TTC549 (cell line): ENCODE measurements around the gene YLPM1.
A peak's percentile ranks its signal among the peaks of the same experiment; 100 is the strongest.

Source experiments
- FAIRE-seq: peaks from 2 replicates; lab custom pipeline; 2012; peaks lifted over from hg19 to GRCh38; lab: Jason Lieb, UNC

The YLPM1 gene

DNA sequence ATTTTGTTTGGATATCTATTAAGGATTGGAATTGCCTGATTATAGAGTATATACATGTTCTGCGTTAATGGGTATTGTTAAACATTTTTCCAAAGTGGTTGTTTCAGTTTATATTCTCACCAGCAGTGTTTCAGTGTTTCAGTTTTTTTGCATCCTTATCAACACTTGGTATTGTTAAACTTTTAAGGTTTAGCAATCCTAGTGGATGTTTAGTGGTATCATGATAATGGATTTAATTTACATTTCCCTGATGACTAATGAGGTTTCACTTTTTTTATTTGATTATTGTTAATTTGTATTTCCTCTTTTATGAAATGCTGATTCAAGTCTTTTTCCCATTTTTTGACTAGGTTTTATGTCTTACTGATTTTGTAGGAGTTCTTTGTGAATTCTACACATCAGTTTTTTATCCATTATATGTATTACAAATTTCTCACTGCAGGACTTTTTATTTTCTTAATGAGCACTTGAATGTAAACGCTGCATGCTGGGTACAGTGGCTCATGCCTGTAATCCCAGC lies 23.7 kb downstream of the YLPM1 start:
- no peak for FAIRE-seq

DNA sequence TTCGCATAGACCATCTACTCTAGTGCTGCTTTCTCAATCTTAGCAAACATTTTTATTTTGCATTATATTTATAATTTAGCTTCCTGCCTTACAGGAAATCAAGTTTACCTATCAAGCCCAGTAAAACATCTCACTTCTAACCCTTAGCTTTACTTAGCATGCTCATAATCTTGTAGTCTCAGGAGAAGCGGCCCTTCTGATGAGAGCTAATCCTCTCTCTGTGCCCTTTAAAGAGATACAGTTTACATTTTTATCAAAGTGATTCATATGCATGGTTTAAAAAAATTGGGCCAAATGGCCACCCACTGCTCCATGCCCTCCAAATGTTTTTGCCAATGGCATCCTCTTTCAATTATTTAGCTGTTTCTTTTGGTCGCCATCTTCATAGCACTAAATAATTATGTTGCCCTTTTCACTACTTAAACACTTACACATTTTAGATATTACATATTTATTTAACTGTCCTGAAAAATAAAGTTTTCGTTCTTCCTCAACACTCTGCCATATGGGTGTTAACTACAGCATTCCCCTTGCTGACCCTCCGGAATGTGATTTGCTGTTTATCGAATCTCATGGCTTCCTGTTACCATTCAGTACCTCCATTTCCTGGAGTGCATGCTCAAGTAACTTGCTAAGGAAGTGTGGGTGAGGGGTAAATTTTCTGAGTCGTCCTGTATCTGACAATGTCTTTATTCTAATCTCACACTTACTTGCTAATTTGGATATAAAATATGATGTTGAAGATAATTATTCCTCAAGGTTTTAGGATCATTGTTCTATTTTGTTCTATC lies 29.3 kb downstream of the YLPM1 start:
- no peak for FAIRE-seq

DNA sequence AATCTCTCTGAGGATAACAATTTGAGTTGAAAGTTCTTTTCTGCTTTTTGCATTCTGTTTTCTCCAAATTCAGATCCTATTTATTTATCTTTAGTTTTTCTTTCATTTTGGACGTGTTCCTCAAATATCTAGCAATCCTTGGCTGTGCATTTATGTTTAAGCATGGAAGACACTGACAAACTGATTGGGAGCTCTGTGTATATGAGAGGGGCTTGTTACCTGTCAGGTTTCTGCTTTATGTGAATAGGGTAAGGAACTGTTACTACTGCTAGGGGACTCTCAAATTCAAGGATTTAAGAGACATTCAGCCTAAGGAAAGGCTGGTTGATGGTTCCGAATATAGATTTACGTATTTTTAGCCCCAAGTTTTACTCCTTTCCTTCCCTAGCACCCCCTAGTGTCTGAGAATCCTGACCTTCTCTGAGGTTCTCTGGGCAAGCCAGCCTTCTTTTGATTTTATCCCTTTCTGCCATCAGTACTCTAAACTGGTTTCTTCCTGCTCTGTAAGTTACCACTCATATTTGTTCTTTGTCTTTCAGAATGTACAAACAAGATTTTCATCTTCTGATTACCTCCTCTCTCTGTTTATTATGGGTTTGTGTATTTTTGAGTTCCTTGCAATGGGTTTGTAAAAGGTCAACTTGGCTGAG lies 30.5 kb downstream of the YLPM1 start:
- FAIRE-seq = no peak

DNA sequence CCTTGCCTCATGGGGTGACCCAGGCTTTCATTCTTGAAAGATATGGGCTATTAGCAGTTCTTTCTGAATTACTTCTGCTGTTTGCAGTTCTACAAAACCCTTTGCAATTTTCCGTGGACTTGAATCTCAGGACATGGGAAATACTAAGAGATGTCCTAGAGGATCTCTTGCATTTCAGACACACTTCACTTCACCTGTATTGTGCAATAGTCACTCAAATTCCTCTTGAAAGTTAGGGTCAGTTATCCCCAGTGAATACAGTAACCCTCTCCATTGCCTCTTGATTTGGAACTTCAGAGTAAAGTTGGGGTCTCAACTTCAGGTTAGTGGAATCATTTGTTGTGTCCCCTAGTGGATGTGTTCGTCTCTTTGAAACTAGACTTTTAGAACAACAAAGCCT lies 31.8 kb downstream of the YLPM1 start:
- no peak for FAIRE-seq

DNA sequence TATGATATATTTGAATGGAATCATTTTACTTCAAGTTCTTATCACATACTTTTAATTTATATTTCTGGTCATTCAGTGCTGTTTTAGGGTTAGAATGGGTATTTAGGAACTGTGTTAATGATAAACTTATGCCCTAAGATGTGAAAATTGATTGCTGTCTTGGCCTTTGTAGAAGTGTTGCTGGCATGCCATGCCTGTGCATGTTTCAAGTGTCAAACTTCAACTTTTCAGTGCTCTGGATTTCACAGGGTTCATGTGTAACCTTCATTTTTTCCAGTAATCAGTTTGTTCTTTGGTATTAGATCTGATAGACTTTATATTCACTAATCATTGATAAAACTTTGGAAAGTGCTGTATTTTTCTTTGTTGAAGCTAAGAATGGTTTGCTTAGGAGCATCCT lies 36.6 kb downstream of the YLPM1 start:
- FAIRE-seq = no peak

- FAIRE-seq = no peak
These were observed 37.7 kb downstream of the YLPM1 start for GRCh38 chr14:74800780-74801179.

- FAIRE-seq = no peak
These were observed 38.3 kb downstream of the YLPM1 start for GRCh38 chr14:74801396-74801795.

GRCh38 chr14:74804219-74804825 lies 41.2 kb downstream of the YLPM1 start:
- FAIRE-seq = peak; percentile 80

DNA sequence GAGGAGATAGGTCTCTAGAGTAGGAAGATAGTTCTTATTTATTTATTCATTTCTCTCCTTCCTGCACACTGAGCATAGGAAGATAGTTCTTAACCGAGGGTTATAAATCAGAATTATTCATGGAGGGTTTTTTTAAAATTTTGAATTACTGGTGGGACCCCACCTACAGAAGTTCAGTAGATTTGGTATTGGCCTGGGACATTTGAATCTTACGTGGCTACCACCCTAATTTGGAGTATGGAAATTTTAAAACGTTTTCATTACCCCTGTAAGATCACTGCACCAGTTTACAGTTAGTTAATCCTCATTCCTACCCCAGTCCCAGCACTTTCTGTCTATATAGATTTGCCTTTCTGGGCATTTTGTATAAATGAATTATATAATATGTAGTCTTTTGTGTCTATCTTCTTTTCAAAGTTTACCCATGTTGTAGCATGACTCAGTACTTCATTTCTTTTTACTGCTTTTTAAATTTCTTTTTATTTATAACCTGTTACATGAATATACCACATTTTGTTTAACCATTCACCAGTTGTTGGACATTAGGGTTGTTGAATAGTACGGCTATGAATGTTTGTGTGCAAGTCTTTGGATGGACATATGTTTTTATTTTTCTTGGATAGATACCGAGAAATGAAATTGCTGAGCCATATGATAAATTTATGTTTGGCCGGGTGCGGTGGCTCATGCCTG lies 44.9 kb downstream of the YLPM1 start:
- no peak for FAIRE-seq

DNA sequence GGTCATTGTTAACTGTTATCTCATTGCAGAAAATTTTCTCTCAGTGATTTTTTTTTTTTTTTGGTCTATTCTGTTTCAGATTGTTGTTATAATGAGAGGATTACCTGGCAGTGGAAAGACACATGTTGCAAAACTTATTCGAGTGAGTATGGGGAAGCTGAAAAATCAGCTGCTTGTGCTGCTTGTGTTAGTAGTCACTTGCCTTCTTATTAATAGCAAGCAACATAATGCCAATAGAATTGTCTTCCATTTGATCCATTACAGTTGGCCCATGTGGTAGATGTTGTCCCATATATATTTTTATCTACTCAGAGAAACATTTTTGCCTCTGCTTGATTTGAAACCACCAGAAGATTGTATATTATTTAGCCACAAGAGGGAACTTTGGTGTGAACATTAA lies 53.0 kb downstream of the YLPM1 start:
- no peak for FAIRE-seq

DNA sequence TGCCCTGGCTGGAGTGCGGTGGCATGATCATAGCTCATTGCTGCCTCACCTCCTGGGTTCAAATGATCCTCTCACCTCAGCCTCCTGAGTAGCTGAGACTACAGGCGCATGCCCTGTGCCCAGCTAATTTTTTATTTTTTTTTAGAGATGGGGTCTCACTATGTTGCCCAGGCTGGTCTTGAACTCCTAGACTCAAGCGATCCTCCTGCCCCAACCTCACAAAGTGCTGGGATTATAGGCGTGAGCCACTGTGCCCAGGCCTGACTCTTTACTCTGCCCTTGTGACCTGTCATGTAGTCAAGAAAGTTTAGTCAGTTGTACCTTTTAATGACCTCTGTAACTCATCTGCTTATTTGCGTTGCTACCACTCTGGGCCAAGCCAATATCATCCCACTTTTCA lies 57.2 kb downstream of the YLPM1 start:
- FAIRE-seq = no peak

GRCh38 chr14:74821267-74821915 lies 58.3 kb downstream of the YLPM1 start:
- FAIRE-seq = no peak

GRCh38 chr14:74824997-74825396 lies 61.9 kb downstream of the YLPM1 start:
- FAIRE-seq = no peak

DNA sequence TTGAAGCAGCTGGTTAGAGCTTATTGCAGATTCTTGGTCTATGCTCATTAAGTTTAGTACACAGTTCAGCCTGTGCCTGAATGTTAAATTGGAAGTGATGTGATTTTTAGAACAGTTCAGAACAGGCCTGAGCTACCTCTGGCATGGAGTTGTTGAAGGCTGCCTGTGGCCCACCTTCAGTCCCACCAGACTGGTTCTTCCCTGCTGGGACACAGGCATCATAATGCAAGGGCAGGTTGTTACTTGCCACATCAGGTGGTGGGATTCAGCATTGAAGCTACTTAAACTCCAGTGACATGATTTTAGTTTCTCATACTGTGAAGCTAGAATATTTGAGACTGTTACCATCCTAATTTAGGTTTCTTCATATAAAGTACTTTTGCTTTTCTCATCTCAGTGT lies 63.5 kb downstream of the YLPM1 start:
- no peak for FAIRE-seq

- FAIRE-seq = no peak
These were observed 66.1 kb downstream of the YLPM1 start for GRCh38 chr14:74829251-74829650.

- FAIRE-seq = no peak
These were observed 69.7 kb downstream of the YLPM1 start for GRCh38 chr14:74832849-74833248.

- FAIRE-seq = no peak
These were observed 71.7 kb downstream of the YLPM1 start for GRCh38 chr14:74834692-74835392.

DNA sequence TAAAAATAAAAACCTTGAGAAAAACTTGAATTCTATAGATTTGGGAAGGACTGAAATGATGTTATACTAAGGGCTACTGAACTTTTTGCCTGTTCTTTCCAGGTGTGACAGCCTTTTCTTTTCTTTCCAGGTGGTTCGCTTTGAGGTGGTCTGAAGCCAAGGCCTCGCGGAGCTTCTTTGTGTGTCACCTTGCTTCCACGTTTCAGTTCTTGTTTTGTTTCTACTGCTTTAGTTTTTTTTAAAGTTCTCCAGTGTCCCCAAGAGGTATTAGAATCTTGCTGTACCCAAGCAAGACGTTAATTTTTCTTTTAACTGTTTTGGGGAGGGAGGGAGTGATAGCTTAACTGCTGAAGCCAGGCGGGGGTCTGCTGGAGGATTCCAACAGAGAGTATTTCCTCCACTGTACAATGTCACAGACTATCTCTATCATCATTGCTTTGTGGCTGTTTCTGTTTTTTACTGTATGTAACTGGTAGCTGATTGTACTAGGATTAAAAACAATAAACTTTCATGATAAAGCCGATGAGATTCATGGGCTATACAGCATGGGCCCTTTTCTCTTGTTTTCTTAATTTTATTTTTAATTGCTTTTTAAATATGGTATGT lies 72.6 kb downstream of the YLPM1 start:
- FAIRE-seq = no peak

GRCh38 chr14:74836251-74836960 lies 73.3 kb downstream of the YLPM1 start:
- no peak for FAIRE-seq

- no peak for FAIRE-seq
These were observed 75.0 kb downstream of the YLPM1 start for GRCh38 chr14:74838166-74838565.
